NCI-H2196 (cell line): Measurements from ENCODE around the gene MT1G.
"Not testable (repeated sequence)": the region's sequence is repeated elsewhere in the genome, so short reads cannot be mapped to it uniquely, and the experiment has no call there.

Source experiments
- DNase-seq: peaks from one replicate; lab custom pipeline; 2025; ENCODE audit not compliant: unreplicated experiment; lab: John Stamatoyannopoulos, UW

Gene MT1G

DNA sequence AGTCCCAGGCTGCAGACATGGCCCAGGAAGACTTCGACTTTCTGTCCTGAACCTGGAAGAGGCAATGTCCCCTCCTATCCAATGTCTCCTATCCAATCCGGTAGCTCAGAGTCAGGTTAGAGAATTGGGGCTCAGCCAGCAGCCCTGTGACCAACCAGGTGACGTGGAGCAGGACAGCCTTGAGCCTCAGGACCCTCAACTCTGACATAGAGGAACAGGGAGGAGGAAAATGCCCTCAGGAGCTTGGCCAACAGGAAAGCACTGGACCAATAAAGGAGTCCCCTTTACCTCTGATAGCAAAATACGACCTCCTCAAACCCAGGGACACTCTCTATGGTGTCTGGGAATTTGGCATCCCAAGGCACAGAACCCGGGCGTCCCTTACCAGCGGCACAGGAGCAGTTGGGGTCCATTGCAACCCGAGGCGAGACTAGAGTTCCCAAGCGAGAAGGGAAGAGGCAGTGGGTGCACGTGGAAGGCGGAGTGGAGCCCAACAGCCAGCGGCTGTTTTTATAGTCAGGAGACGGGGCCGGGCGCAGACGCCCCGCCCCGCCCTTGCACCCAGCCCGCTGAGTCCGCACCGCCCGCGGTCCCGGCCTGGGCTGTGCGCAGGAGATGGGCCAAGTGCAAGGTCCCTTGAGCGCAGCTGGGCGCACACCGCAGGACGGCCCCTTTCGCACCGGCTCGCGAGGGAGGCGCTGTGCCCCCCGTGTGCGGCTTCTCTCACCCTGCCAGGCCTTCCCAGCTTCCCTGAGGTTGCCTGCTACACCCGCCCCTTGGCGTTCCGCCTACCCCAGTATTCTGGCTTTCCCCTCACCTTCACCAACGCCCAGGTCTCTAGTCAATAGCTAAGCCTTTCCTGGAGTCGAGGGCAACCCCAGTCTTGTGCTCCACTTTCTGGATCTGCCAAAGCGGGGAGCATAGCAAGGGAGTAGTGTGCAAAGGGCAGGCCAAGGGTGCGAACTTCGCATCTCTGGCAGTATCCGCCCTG, at the start of gene MT1G:
MT1G (minus strand) TSS at position 485 of the 991 bp plus-strand sequence; CDS start at position 413, 72 bp downstream.
- no peak for DNase-seq

DNA sequence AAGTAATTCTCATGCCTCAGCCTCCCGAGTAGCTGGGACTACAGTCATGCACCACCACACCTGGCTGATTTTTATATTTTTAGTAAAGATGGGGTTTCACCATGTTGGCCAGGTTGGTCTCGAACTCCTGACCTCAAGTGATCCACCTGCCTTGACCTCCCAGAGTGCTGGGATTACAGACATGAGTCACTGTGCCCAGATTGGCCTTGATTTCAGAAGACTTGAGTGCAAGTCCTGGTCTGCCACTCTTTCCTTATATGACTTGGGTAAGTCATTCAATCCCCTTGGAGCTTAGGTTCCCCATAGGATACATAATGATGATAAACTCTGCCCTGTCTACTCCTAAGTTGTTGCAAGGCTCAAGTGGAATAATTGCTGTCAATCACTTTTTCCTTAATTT, 49.7 kb upstream of the MT1G start:
- DNase-seq = not testable (repeated sequence)

DNA sequence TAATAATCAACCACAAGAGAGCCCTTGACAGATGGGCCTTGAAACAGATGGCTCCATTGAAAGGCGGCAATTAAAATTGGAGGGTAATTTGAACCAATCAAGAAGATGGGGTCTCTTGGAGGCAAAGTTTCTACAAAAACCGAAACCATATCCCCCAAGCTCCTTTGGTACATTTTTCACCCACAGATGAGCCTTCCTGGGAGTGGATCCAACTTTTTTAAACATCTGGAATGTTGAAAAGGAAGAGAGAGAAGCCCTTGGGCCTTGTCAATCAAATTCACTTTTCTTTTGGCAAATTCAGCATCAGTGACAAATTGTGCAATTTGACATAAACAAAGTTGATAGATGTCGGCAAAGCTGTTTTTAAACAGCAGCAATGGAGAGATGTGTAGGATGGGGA, 48.9 kb upstream of the MT1G start:
- no peak for DNase-seq

DNA sequence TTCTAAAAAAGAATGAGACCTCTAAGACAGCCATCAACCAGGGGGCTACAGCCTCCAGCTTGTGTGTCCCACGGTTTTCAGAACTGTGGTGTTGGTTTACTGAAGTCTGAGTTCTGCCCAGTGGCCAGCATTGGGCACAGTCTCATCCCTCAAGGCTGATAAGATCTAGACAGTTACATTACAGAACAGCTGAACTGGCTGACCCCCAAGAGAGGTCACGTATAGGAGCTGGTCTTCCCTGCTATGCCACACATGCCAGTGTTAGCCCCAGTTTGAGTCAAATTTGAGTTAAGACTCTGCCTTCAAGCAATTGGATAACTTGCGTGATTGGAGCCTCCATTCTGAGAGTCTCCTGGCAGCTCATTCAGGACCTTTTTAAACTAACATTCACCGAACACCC, 47.3 kb upstream of the MT1G start:
- no peak for DNase-seq

DNA sequence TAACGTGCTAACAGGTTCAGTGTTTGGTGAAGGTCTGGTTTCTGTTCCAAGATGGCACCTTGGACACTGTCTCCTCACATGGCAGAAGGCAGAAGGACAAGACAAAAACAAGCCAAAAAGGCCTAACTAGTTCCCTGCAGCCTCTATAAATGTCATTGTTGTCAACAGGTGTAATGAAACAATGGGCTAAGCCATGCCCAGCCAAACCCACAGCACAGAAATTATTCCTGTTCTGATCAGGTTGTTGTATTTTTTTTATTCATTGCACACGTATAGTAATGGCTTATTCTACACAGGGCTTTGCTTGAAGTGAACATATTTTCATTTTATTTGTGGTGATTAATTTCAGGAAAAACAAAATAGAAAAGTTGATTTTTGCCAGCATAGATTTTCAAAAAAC, 45.9 kb upstream of the MT1G start:
- no peak for DNase-seq

DNA sequence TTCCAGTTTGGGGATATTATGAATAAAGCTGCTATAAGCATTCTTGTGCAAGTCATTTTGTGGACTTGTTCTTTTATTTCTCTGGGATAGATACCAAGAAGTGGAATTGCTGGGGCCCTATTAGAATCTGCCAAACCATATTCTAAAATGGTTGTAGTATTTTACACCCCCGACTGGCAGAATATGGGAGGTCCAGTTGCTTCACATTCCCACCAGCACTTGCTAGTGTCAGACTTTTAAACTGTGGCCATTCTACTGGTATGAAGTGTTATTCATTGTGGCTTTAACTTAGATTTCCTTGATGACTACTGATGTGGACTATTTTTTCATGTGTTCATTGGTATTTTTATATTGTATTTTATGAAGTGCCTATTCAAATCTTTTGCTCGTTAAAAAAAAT, 44.0 kb upstream of the MT1G start:
- no peak for DNase-seq

DNA sequence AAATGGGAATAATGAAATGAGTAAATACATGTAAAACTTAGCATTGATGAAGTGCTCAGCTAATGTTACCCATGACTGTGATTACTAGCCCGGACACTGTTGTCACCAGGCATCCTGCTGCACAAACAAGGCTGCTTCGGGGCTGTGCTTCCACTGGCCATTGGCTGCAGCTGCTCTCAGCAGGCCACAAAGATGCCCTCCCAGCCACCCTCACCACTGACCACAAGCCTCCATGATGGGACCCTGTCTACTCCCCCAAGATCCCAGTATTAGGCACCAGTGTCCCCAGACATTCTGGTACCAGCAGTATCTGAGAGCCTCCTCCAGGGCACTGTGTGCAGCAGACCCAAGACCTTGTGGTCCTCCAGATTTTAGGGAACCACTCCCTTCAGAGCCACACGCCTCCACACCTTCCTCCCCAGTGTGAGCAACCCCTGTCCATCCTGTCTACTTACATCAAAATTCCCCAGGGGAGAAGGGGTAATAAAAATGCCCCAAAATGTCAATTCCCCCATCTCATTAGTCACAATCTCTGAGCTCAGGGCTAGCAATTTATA, 42.4 kb upstream of the MT1G start:
- DNase-seq = no peak

DNA sequence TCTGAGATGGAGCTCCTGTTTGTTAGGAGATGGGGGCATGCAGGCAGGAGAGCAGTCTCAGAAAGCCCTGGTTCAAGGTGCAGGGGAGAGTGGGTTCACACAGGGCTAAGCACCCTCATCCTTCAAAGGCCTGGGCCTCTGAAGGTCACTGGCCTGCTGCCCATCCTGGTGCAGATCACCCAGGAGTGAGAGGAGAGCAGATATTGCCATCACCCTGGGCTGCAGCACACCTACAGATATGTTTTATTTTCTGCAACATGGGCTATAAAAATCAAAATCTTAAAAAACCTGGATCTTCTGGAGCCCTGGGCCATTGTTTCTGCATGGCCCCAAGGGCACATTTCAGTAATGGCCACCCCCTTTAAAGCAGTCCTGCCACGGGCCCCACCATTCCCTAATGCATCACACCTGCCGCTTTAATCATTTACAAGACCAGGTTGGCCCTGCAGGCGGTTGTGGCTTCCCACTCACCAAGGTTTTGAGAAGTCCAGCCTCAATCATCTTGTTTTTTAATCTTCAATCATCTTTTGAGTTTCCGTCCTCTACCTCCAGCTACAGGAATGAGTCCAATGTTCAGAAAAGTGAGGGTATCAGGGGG, 41.7 kb upstream of the MT1G start:
- DNase-seq = no peak

DNA sequence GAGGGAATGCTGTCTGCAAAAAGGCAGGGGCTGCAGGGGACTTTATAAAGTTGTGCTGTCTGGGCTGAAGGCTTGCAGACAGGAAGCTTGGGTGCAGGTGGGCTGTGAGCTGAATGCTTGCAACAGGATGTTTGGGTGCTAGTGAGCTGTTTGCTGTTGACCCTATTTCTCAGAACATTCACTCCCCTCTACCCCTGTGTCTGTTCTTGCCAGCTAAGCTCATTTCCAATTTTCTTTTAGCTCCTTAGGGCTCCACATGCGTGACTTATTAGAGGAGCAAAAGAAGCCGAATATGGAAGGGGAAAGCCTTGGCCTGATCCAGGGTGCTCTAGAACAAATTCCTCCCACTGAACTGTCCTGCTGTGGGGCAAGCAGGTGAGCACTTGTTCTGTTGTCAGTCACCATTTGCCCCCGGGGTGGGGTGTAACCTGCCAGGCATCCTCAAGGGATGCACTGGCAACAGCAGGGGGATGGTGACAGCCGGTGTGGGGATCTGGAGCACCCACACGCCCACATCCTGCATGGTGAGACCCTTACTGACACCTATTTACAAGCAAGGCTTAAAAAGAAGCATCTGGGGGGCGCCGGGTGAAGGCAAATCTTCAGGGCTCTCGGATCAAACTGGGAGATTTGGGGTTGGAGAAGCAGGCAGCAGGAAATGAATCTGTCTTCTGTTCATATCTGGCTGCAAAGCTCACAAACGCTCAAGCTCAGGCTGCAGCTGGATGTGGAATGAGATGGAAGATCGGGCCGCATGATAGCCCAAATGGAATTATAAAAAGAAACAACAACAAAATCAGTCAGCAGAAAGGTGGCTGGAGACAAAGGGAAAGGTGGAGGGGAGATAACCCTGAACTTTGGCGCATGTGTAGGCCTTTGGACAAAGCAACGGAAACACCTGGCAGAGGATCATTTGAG, 40.9 kb upstream of the MT1G start:
- no peak for DNase-seq

DNA sequence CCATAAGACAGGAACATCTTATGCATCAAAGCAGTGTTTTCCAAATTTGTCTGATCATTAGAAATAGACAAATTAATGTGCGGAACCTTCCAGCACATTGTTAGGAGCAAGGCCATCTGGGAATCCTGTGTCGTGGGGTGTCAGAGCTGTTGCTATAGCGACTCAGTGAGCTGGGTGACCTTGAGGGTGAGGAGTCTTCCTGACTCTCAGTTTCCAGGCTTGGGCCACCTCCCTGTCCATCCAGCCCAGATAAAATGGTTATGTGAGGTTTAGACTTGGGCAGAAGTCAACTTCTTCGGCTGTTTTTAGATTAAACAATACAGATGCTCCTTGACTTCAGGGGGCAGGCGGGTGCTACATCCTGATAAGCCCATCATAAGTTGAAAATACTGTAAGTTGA, 35.0 kb upstream of the MT1G start:
- no peak for DNase-seq

DNA sequence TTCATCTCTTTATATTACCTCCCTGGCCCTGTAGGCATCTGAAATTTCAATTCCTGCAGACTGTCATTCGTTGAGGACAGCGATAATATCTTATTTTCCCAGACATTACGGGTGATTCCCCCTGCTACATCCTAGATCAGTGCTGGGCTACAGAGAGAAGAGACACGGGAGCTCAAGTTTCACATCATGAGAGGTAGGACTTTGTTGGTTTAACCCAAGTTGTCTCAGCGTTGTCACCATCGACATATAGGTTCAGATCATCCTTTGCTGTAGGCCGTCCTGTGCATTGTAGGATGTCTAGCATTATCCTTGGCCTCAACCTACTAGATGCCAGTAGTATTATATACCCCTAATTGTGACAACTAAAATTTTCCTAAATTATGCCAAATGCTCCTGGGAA, 33.7 kb upstream of the MT1G start:
- no peak for DNase-seq

DNA sequence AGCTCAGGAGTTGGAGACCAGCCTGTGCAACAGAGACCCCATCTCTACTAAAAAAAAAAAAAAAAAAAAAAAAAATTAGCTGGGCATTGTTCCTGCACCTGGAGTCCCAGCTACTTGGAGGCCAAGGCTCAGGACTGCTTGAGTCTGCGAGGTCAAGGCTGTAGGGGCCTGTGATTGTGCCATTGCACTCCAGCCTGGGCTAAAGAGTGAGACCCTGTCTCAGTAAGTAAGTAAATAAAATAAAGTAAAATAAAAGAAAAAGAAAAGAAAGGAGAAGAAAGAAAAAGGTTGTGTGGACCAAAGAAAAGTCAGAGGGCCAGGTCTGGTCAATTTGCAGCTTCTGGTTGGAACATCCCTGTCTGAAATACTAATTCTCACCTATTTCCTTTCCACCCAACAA, 32.8 kb upstream of the MT1G start:
- DNase-seq = no peak

DNA sequence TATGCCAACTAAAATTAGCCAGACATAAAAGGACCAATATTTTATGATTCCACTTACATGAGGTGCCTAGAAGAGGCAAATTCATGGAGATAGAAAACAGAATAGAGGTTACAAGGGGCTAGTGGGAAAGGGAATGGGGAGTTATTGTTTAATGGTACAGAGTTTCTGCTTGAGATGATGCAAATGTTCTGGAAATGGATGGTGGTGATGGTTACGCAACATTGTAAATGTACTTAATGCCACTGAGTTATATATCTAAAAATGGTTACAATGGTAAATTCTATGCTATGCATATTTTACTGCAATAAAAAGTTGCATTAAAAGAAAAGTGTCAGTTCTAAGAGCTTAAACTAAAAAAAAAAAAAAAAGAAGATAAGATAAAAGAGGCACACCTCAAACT, 32.3 kb upstream of the MT1G start:
- no peak for DNase-seq

DNA sequence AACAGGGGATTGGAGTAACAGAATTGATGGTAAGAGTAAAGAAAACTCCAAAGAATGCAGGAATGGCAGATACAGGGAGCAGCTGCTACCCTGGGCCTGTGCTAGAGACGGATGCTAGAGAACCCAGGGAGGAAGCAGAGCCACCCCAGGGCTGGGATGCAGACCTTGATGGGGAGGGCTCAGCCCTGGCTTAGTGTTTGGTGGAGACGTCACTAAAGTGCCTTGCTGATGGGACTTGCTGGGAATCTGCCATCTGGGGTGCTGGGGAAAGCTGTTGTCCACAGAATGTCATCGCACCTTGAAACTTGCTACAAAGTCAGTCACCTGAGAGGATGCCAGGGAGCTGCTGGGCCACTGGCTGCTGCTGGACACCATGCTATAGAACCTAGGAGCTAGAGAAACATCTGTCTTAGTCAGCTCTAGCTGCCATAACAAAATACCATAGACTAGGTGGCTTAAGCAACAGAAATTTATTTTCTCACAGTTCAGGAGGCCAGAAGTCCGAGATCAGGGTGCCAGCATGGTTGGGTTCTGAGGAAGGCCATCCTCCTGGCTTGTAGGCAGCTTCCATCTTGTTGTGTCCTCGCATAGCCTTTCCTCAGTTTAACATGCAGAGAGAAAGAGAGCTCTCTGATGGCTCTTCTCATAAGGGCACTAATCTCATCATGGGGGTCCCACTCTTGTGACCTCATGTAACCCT, 29.7 kb upstream of the MT1G start:
- no peak for DNase-seq

DNA sequence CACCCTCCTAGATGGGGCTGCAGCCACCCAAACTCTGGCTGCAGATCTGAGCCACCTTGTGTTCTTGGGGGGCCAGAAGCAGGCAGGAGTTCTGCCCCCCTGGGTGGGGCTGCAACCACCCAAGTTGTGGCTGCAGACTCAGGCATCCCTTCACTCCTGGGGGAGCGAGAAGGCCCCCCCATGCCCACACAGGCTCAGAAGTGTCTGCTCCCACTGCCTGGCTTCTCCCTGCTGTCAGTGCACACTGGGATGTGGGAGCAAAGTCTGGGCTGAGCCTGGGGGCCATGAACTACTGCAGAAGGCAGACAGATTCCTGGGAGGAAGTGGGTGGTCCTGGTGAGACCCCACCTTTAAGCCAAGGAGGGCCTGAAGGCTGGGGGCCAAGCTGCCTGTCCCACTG, 27.4 kb upstream of the MT1G start:
- DNase-seq = no peak

DNA sequence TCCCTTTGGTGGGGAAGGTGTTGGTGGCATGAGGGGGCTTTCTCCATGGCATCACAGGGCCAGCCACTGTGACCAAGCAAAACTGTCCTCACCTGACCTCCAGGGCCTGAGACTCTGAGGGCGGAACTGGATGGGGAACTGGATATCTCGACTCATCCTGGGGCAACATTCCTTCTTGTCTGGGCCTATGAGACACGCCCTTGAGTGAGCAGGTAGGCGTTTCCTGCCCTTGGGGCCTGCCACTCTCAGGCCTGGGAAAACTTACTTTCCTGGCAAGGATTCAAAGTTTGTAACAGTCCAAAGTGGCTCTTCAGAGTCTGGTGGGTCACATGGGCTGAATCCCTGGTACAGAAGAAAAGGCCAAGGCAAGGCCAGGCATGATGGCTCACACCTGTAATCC, 24.0 kb upstream of the MT1G start:
- peak; percentile 14 for DNase-seq

DNA sequence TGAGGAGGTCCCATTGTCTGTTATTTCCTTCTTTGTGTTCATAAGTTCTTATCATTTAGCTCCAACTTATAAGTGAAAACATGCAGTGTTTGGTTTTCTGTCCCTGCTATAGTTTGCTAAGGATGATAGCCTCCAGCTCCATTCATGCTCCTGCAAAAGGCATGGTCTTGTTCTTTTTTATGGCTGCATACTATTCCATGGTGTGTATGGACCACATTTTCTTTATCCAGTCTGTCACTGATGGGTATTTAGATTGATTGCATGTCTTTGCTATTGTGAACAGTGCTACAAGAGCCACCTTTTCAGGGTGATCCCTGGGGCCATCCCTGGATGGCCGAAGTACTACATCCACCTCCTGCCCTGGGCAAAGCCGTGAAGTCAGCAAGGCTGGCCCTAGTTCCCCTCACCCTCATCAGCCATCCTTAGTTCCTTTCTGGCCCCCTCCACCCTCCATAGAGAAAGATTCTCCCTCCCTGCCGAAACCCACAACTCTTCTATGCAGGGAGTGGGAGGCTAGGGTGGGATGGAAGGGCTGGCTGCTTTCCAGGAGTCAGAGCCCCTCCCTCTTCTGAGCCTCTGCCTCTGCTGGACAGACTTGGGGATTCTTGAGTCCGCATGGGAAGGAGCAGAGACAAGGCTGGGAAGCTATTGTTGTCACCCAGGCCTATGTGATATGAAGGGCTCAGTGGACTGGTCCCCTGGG, 22.7 kb upstream of the MT1G start:
- DNase-seq = no peak

DNA sequence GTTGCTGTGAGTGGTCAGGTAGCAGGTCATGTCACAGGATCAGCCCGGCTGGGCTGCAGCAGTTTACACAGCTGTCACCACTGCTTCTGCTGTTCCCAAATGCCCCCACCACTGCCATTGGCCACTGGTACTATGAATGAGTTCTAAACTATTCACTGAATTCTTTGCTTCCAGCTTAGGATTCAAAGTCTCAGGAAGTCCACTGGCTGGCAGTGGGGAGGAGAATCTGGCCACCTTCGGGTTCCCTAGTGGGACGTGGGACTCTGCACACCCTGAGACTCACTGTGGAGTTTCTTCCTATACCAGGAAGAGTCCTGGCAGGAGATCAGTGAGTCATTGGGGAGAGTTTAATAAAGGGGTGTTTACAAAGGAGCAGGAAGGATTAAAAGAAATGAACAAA, 21.3 kb upstream of the MT1G start:
- no peak for DNase-seq

DNA sequence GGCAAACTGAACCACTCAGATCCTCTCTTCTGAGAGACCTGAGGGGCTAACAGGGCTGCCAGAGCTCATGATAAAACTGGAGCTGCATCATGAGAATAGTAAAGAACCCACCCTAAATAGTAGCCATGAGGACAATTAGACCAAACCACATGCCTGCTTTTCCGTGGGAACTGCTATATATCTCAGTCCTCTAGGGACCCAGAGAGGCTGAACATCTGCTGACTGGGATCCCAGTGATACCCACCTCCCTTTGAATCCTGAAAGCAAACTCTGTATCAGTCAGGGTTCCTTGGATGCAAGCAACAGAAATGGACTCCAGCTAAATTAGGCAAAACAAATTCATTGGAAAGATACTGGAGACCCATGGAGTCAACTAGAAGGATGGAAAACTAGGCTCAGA, 20.9 kb upstream of the MT1G start:
- DNase-seq = no peak

DNA sequence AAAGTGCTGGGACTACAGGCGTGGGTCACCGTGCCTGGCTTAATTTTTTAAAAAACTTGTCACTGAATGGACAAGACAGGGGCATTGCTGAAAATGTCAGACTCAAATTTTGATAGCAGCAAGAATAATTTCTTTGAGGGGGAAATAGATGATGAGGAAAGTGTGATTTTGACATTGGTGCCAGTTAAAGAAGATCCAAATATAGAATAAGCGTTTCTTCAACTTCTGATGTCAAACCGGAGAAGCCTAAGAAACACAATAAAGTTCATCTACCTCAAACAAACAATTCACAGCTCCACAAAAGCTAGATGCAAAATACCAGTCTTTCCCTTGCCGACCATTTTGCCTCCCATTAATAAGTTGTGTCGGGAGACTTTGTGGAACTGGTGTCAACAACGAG, 18.9 kb upstream of the MT1G start:
- DNase-seq = no peak
